GM12878 (cell line): Measurements from ENCODE around the gene TAF6L. TPM values are rescaled to one million over a fixed set of nuclear protein-coding genes. Genes with fewer than 3 reads are reported as not detected.
A peak's percentile ranks its signal among the peaks of the same experiment; 100 is the strongest.

Experiments
- BCL11A ChIP-seq: IDR thresholded peaks from 2 replicates; pipeline ENCODE4 v1.6.1; 2011; ENCODE audit warnings: low read depth, low read length
- CEBPB ChIP-seq, 2 experiments: fragments of 150-350 bp in 1 of 2; IDR thresholded peaks; 2 replicates each; pipeline ENCODE4 v1.6.1; 2012 to 2014; ENCODE audit warnings: low read depth in 2 of 2, low read length in 2 of 2, borderline replicate concordance in 1 of 2, inconsistent platforms in 1 of 2
- E2F4 ChIP-seq: IDR thresholded peaks from 2 replicates; pipeline ENCODE4 v1.6.1; 2012; ENCODE audit warnings: low read depth, low read length, improper control_type of control experiment
- E2F8 ChIP-seq: fragments of 450-650 bp; IDR thresholded peaks from 2 replicates; pipeline ENCODE4 v1.6.1; 2018; ENCODE audit warnings: mild to moderate bottlenecking, low read depth, moderate library complexity; ENCODE audit not compliant: partially characterized antibody
- JUND ChIP-seq: IDR thresholded peaks from 2 replicates; pipeline ENCODE4 v1.6.1; 2012; ENCODE audit warnings: low read depth, mild to moderate bottlenecking, low read length, improper control_type of control experiment, moderate library complexity
- LARP7 ChIP-seq: fragments of 450-650 bp; IDR thresholded peaks from 2 replicates; pipeline ENCODE4 v1.6.1; 2017; ENCODE audit warnings: mild to moderate bottlenecking
- MEF2A ChIP-seq: IDR thresholded peaks from 2 replicates; pipeline ENCODE4 v1.6.1; 2011; ENCODE audit warnings: low read depth, mild to moderate bottlenecking, low read length, moderate library complexity; ENCODE audit not compliant: insufficient read depth
- MYC ChIP-seq: IDR thresholded peaks from 2 replicates; pipeline ENCODE4 v1.6.1; 2011; ENCODE audit warnings: mild to moderate bottlenecking, low read length, moderate library complexity, inconsistent platforms; ENCODE audit not compliant: insufficient read depth, insufficient replicate concordance, insufficient read length, severe bottlenecking
- NFXL1 ChIP-seq: fragments of 450-650 bp; IDR thresholded peaks from 2 replicates; pipeline ENCODE4 v1.6.1; 2017; ENCODE audit warnings: antibody characterized with exemption, mild to moderate bottlenecking, borderline replicate concordance
- NFYA ChIP-seq: IDR thresholded peaks from 2 replicates; pipeline ENCODE4 v1.6.1; 2011; ENCODE audit warnings: low read depth, mild to moderate bottlenecking, low read length, improper control_type of control experiment, borderline replicate concordance
- NFYB ChIP-seq: IDR thresholded peaks from 2 replicates; pipeline ENCODE4 v1.6.1; 2011; ENCODE audit warnings: low read depth, mild to moderate bottlenecking, low read length, improper control_type of control experiment, moderate library complexity; ENCODE audit not compliant: insufficient read depth
- POLR2AphosphoS2 ChIP-seq: IDR thresholded peaks from 2 replicates; pipeline ENCODE4 v1.6.1; 2011; ENCODE audit warnings: low read depth, mild to moderate bottlenecking, low read length, improper control_type of control experiment, moderate library complexity
- POU2F2 ChIP-seq: IDR thresholded peaks from 3 replicates; pipeline ENCODE4 v1.6.1; 2011; ENCODE audit warnings: low read depth, mild to moderate bottlenecking, low read length, borderline replicate concordance
- RELA ChIP-seq: fragments of 450-650 bp; IDR thresholded peaks from 2 replicates; pipeline ENCODE4 v1.8.0; 2014; ENCODE audit warnings: borderline replicate concordance; ENCODE audit not compliant: partially characterized antibody
- SPI1 ChIP-seq: IDR thresholded peaks from 2 replicates; pipeline ENCODE4 v1.6.1; 2011; ENCODE audit warnings: low read depth, mild to moderate bottlenecking, low read length, moderate library complexity, borderline replicate concordance; ENCODE audit not compliant: insufficient read depth
- ZZZ3 ChIP-seq: IDR thresholded peaks from 2 replicates; pipeline ENCODE4 v1.6.1; 2011; ENCODE audit warnings: low read depth; ENCODE audit not compliant: control insufficient read depth, insufficient read length
- polyA plus RNA-seq, 11 experiments: library from polyadenylated mRNA; depleted of rRNA in 4 of 11; unstranded in 6 of 11; stranded (reverse) in 5 of 11; fragments of >200 nt; fragmentation: Nextera tagmentation in 4 of 11; fragmentation: Illumina TruSeq in 1 of 11; extraction: Ambion mirVana in 4 of 11; extraction: Trizol in 1 of 11; gene quantifications; 1 replicate in 1 of 11; 2 replicates in 10 of 11; pipeline versions ENCODE4 v1.2.1 to v1.2.3, GENCODE V29; 2011 to 2016; ENCODE audit warnings: inconsistent platforms in 2 of 11, missing spikeins in 2 of 11, low read depth in 1 of 11
- total RNA-seq, 4 experiments: library from RNA; depleted of rRNA in 3 of 4; stranded (reverse); fragments of >200 nt in 3 of 4; fragmentation: Illumina TruSeq in 1 of 4; extraction: Trizol in 1 of 4; gene quantifications; 2 replicates each; pipeline versions ENCODE4 v1.2.1 to v1.2.3, GENCODE V29; 2013 to 2021
- TF ChIP-seq, protein P1 (sequence below): fragments of 450-650 bp; formaldehyde crosslinking; IDR thresholded peaks from 2 replicates; pipeline ENCODE4 v1.4.0; 2020; ENCODE audit warnings: mild to moderate bottlenecking, moderate library complexity
- TF ChIP-seq, protein P2 (sequence below): fragments of 450-650 bp; IDR thresholded peaks from 2 replicates; pipeline ENCODE4 v1.6.1; 2017; ENCODE audit warnings: borderline replicate concordance

Gene TAF6L
- total and polyA plus RNA-seq, 10 of the 15 experiments (the other 5 are each of a cell fraction or from before 2014, with no cell fraction given): 0.15 to 35.6 (median 19.0) TPM

DNA sequence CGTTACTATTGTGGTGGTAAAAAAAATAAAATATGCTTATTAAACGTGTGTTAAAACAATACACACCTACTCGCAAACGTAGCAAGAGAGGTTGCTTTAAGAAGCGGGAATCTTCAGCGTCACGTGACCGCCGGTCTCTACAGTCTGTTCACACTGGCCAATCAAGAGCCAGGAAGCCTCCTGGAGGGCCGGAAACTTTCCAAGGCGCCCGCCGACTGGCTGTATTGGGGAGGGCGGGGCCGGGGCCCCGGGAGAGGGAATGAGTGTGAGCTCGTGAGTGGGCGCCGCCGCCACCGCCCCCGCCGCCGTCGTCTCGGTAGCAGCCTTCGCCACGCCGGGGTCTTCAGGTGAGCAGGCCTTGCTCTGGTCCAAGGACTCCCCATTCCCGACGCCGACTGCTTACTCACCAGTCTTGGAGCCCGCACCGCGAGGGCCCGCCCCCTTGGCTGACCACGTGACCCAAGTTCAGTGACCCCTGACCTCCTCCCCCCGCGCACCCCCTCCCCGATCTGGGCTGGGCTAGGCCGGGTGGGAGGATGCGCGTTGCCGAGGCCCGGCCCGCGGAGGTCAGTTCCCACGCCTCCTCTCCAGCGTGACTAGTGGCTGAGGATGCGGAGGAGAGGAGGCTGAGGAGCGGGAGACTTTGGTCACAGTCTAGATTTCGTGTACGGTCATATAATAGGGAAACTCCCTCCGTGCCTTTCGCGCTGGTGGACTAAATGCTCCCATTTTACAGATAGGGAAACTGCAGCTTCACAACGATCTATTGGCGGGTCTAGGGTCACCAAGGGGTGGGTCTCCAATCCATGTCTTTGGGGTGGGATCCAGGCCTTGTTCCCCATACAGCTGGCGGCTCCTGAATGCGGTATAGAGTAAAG lies at the start of gene TAF6L (continued):
- TF ChIP-seq JUND (no peak), POLR2AphosphoS2 (peak; percentile 69), POU2F2 (0 out of 3 replicates have a peak, but pooled peaks have one; percentile 11), E2F4 (no peak), E2F8 (no peak), NFXL1 (no peak), RELA (peak; percentile 36), LARP7 (no peak; the same call in 1 of the 2 replicates), ZZZ3 (no peak), MEF2A (0 out of 2 replicates have a peak, but pooled peaks have one; percentile 13), MYC (no peak), CEBPB (IDR thresholded peaks at IDR 0.05; ENCODE audit: borderline replicate concordance in 1 of 2, low read depth in 2 of 2, low read length in 2 of 2) (no peak), SPI1 (no peak), NFYA (no peak), NFYB (peak; percentile 69; the same call in 1 of the 2 replicates), BCL11A (0 out of 2 replicates have a peak, but pooled peaks have one; percentile 3)
- TF ChIP-seq, protein P1, sequence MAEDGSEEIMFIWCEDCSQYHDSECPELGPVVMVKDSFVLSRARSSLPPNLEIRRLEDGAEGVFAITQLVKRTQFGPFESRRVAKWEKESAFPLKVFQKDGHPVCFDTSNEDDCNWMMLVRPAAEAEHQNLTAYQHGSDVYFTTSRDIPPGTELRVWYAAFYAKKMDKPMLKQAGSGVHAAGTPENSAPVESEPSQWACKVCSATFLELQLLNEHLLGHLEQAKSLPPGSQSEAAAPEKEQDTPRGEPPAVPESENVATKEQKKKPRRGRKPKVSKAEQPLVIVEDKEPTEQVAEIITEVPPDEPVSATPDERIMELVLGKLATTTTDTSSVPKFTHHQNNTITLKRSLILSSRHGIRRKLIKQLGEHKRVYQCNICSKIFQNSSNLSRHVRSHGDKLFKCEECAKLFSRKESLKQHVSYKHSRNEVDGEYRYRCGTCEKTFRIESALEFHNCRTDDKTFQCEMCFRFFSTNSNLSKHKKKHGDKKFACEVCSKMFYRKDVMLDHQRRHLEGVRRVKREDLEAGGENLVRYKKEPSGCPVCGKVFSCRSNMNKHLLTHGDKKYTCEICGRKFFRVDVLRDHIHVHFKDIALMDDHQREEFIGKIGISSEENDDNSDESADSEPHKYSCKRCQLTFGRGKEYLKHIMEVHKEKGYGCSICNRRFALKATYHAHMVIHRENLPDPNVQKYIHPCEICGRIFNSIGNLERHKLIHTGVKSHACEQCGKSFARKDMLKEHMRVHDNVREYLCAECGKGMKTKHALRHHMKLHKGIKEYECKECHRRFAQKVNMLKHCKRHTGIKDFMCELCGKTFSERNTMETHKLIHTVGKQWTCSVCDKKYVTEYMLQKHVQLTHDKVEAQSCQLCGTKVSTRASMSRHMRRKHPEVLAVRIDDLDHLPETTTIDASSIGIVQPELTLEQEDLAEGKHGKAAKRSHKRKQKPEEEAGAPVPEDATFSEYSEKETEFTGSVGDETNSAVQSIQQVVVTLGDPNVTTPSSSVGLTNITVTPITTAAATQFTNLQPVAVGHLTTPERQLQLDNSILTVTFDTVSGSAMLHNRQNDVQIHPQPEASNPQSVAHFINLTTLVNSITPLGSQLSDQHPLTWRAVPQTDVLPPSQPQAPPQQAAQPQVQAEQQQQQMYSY (CRISPR knock-in tag): no peak
- TF ChIP-seq, protein P2, sequence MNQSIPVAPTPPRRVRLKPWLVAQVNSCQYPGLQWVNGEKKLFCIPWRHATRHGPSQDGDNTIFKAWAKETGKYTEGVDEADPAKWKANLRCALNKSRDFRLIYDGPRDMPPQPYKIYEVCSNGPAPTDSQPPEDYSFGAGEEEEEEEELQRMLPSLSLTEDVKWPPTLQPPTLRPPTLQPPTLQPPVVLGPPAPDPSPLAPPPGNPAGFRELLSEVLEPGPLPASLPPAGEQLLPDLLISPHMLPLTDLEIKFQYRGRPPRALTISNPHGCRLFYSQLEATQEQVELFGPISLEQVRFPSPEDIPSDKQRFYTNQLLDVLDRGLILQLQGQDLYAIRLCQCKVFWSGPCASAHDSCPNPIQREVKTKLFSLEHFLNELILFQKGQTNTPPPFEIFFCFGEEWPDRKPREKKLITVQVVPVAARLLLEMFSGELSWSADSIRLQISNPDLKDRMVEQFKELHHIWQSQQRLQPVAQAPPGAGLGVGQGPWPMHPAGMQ: no peak
